Uterus (tissue), 2 donors: Measurements from ENCODE around the gene DNMT3L.

Experiments used
- POLR2A ChIP-seq, 2 donors: fragments of 450-650 bp; IDR thresholded peaks; one replicate each; pipeline ENCODE4 v1.6.1; 2016; ENCODE audit warnings: antibody characterized with exemption in 2 of 2, mild to moderate bottlenecking in 1 of 2, moderate library complexity in 1 of 2
- TF ChIP-seq, protein P1 (sequence below), 4 experiments: fragments of 200-600 bp in 2 of 4; fragments of 450-650 bp in 2 of 4; sonication (generic) in 2 of 4; IDR thresholded peaks; one replicate each; pipeline ENCODE4 v1.5.1; 2016 to 2019; ENCODE audit warnings: antibody characterized with exemption in 4 of 4, mild to moderate bottlenecking in 2 of 4, moderate library complexity in 1 of 4

DNA sequence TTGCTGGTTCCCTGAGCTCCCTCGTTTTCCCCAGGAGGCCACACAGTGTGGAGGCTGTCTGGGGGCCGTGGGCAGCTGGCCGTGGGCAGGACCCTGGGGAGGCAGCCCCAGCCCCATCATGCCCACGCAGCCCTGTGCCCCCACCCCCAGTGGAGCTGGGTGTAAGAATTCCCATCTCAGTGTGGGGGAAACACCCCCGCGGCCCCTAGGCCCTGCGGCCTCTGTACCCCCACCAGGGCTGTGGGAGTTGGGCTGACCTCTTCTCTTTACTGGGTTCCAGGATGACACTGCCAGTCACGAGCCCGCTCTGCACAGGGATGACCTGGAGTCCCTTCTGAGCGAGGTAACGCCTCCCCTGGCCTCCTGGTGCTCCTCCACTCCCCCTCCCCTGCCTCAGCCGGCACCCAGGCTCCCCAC lies 34.4 kb upstream of the DNMT3L start:
- TF ChIP-seq, protein P1, sequence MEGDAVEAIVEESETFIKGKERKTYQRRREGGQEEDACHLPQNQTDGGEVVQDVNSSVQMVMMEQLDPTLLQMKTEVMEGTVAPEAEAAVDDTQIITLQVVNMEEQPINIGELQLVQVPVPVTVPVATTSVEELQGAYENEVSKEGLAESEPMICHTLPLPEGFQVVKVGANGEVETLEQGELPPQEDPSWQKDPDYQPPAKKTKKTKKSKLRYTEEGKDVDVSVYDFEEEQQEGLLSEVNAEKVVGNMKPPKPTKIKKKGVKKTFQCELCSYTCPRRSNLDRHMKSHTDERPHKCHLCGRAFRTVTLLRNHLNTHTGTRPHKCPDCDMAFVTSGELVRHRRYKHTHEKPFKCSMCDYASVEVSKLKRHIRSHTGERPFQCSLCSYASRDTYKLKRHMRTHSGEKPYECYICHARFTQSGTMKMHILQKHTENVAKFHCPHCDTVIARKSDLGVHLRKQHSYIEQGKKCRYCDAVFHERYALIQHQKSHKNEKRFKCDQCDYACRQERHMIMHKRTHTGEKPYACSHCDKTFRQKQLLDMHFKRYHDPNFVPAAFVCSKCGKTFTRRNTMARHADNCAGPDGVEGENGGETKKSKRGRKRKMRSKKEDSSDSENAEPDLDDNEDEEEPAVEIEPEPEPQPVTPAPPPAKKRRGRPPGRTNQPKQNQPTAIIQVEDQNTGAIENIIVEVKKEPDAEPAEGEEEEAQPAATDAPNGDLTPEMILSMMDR (IDR thresholded peaks at IDR 0.05) = no peak
- no peak for TF ChIP-seq POLR2A (IDR thresholded peaks at IDR 0.05)
